ENCODE data around the gene POLE2. TPM values are rescaled to one million over a fixed set of nuclear protein-coding genes. Genes with fewer than 3 reads are reported as not detected.

POLE2 gene
- total RNA-seq, 1 experiment from 2014 or later: 17.4 TPM

- no TSS peak for BruUV-seq (replicated peaks)
- intact Hi-C loops (cut with micrococcal nuclease; ENCODE audit: unreplicated experiment): no loop called here
- no peak for DNase-seq (ENCODE audit: low read depth, low spot score)
- Histone ChIP-seq H3K4me3 (ENCODE audit: low read depth in 2 of 2, low read length in 2 of 2) (no peak overlapping the region), H3K36me3 (ENCODE audit: control insufficient read depth, insufficient read depth, low read length) (peaks cover 2% of the 10 kb centered on the region; the same call in 1 of the 2 replicates), H3K27me3 (ENCODE audit: control insufficient read depth, insufficient read depth, low read length) (no peaks in the 10 kb centered on the region), H3K9me3 (ENCODE audit: control insufficient read depth, insufficient read depth, low read depth, low read length) (no peaks in the 10 kb centered on the region), H3K4me1 (ENCODE audit: control insufficient read depth, insufficient read depth, low read length) (peaks cover 7% of the 10 kb centered on the region; the same call in 1 of the 2 replicates), H3K27ac (ENCODE audit: low read length) (no peak overlapping the region)
- POLR2A ChIA-PET: no interaction called here
- no peak for ATAC-seq
- in situ Hi-C loops (cut with HindIII; ENCODE audit: low pct_unique_long_range_greater_than_20kb, low sequenced_read_pairs): no loop called here
- TF ChIP-seq, protein P1, sequence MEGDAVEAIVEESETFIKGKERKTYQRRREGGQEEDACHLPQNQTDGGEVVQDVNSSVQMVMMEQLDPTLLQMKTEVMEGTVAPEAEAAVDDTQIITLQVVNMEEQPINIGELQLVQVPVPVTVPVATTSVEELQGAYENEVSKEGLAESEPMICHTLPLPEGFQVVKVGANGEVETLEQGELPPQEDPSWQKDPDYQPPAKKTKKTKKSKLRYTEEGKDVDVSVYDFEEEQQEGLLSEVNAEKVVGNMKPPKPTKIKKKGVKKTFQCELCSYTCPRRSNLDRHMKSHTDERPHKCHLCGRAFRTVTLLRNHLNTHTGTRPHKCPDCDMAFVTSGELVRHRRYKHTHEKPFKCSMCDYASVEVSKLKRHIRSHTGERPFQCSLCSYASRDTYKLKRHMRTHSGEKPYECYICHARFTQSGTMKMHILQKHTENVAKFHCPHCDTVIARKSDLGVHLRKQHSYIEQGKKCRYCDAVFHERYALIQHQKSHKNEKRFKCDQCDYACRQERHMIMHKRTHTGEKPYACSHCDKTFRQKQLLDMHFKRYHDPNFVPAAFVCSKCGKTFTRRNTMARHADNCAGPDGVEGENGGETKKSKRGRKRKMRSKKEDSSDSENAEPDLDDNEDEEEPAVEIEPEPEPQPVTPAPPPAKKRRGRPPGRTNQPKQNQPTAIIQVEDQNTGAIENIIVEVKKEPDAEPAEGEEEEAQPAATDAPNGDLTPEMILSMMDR (IDR thresholded peaks at IDR 0.05): no peak
- no peak for TF ChIP-seq POLR2AphosphoS5 (IDR thresholded peaks at IDR 0.05; ENCODE audit: low read depth, low read length)
- TF ChIP-seq TCF7L2 (IDR thresholded peaks at IDR 0.05; ENCODE audit: low read depth, low read length): no peak
- CTCF ChIA-PET: no interaction called here
Measured at GRCh38 chr14:49612671-49613070, 75.3 kb downstream of the POLE2 start.

DNA sequence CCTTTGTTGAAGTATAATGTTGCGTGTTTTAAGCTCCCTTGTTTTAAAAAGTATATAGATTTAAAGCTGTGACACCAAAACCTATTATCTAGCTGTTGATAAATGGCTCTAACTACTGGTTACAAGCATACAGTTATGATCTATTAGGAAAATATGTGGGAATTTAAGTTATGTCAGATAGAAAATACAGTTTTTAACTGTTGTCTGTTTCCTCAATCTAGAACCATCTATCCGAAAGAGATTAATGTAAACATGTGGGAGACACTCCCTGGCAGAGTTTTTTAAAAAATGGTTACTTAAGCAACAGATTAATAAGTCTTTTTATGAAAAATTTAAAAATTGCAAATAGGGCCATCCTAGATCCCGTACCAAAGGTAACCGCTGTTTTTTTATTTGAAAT, 75.8 kb downstream of the POLE2 start:
- TF ChIP-seq SIN3A (IDR thresholded peaks at IDR 0.05; ENCODE audit: borderline replicate concordance, insufficient read depth, low read depth, low read length): no peak
- TF ChIP-seq TCF7L2 (IDR thresholded peaks at IDR 0.05; ENCODE audit: low read depth, low read length): no peak
- TF ChIP-seq, protein P1 (IDR thresholded peaks at IDR 0.05): no peak
- no peak for TF ChIP-seq POLR2AphosphoS5 (IDR thresholded peaks at IDR 0.05; ENCODE audit: low read depth, low read length)
- TF ChIP-seq, protein P2, sequence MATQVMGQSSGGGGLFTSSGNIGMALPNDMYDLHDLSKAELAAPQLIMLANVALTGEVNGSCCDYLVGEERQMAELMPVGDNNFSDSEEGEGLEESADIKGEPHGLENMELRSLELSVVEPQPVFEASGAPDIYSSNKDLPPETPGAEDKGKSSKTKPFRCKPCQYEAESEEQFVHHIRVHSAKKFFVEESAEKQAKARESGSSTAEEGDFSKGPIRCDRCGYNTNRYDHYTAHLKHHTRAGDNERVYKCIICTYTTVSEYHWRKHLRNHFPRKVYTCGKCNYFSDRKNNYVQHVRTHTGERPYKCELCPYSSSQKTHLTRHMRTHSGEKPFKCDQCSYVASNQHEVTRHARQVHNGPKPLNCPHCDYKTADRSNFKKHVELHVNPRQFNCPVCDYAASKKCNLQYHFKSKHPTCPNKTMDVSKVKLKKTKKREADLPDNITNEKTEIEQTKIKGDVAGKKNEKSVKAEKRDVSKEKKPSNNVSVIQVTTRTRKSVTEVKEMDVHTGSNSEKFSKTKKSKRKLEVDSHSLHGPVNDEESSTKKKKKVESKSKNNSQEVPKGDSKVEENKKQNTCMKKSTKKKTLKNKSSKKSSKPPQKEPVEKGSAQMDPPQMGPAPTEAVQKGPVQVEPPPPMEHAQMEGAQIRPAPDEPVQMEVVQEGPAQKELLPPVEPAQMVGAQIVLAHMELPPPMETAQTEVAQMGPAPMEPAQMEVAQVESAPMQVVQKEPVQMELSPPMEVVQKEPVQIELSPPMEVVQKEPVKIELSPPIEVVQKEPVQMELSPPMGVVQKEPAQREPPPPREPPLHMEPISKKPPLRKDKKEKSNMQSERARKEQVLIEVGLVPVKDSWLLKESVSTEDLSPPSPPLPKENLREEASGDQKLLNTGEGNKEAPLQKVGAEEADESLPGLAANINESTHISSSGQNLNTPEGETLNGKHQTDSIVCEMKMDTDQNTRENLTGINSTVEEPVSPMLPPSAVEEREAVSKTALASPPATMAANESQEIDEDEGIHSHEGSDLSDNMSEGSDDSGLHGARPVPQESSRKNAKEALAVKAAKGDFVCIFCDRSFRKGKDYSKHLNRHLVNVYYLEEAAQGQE (IDR thresholded peaks at IDR 0.05; ENCODE audit: insufficient read depth in 1 of 2, low read depth in 2 of 2, low read length in 1 of 2): no peak
- no TSS peak for BruUV-seq (replicated peaks)
- POLR2A ChIA-PET: no interaction called here
- DNase-seq (ENCODE audit: low read depth, low spot score) (no peak), ATAC-seq (no peak)
- no peak overlapping the region for H3K4me3 ChIP-seq (ENCODE audit: low read depth in 2 of 2, low read length in 2 of 2)
- CTCF ChIA-PET: no interaction called here
- no peak overlapping the region for H3K27ac ChIP-seq (ENCODE audit: low read length)
- H3K9me3 ChIP-seq (ENCODE audit: control insufficient read depth, insufficient read depth, low read depth, low read length): no peaks in the 10 kb centered on the region
- intact Hi-C loops (cut with micrococcal nuclease; ENCODE audit: unreplicated experiment): no loop called here
- H3K27me3 ChIP-seq (ENCODE audit: control insufficient read depth, insufficient read depth, low read length): no peaks in the 10 kb centered on the region
- peaks cover 3% of the 10 kb centered on the region; the same call in 1 of the 2 replicates for H3K36me3 ChIP-seq (ENCODE audit: control insufficient read depth, insufficient read depth, low read length)
- peaks cover 3% of the 10 kb centered on the region; the same call in 1 of the 2 replicates for H3K4me1 ChIP-seq (ENCODE audit: control insufficient read depth, insufficient read depth, low read length)
- in situ Hi-C loops (cut with HindIII; ENCODE audit: low pct_unique_long_range_greater_than_20kb, low sequenced_read_pairs): no loop called here

All from Panc1 (cell line).